SK-N-SH treated with all-trans-retinoic acid at 6 μM for 48 hours (cell line): ENCODE data around the gene CNIH1.

Experiments
- ATAC-seq: fragments of 200-7000 bp; cut with Tn5 transposase; 3 replicates; pipeline ENCODE4 v1.9.1; 2020; ENCODE audit warnings: mild to moderate bottlenecking, moderate library complexity
- ARNTL ChIP-seq: fragments of 450-650 bp; formaldehyde crosslinking; IDR thresholded peaks from 2 replicates; pipeline ENCODE4 v1.5.0; 2020; ENCODE audit warnings: low read depth, mild to moderate bottlenecking, moderate library complexity, borderline replicate concordance
- CSRNP3 ChIP-seq: fragments of 250-450 bp; sonication (Bioruptor Pico); IDR thresholded peaks from 2 replicates; pipeline ENCODE4 v1.5.1; 2021; ENCODE audit warnings: mild to moderate bottlenecking, moderate library complexity
- GLIS3 ChIP-seq: fragments of 250-450 bp; sonication (Bioruptor Pico); IDR thresholded peaks from 2 replicates; pipeline ENCODE4 v1.5.0; 2020; ENCODE audit warnings: mild to moderate bottlenecking, moderate library complexity
- ISL1 ChIP-seq: fragments of 250-450 bp; sonication (Bioruptor Pico); IDR thresholded peaks from 2 replicates; pipeline ENCODE4 v2.1.2; 2022; ENCODE audit warnings: mild to moderate bottlenecking, moderate library complexity
- OSR1 ChIP-seq: fragments of 250-450 bp; sonication (Bioruptor Pico); IDR thresholded peaks from 2 replicates; pipeline ENCODE4 v1.8.0; 2022; ENCODE audit warnings: moderate library complexity, mild to moderate bottlenecking, inconsistent platforms
- POU6F1 ChIP-seq: fragments of 250-450 bp; sonication (Bioruptor Pico); IDR thresholded peaks from 2 replicates; pipeline ENCODE4 v1.8.0; 2021; ENCODE audit warnings: low read depth, mild to moderate bottlenecking, moderate library complexity, borderline replicate concordance
- PPARA ChIP-seq: fragments of 250-450 bp; sonication (Bioruptor Pico); IDR thresholded peaks from 2 replicates; pipeline ENCODE4 v1.5.0; 2020; ENCODE audit warnings: mild to moderate bottlenecking, borderline replicate concordance
- RARB ChIP-seq: fragments of 250-450 bp; sonication (Bioruptor Pico); IDR thresholded peaks from 2 replicates; pipeline ENCODE4 v1.8.0; 2021; ENCODE audit warnings: mild to moderate bottlenecking, moderate library complexity
- SNAI2 ChIP-seq: fragments of 250-450 bp; sonication (Bioruptor Pico); IDR thresholded peaks from 2 replicates; pipeline ENCODE4 v1.5.0; 2020; ENCODE audit warnings: mild to moderate bottlenecking, moderate library complexity
- TCF4 ChIP-seq: fragments of 250-450 bp; sonication (Bioruptor Pico); IDR thresholded peaks from 2 replicates; pipeline ENCODE4 v1.8.0; 2021; ENCODE audit warnings: mild to moderate bottlenecking, moderate library complexity, borderline replicate concordance
- TOX ChIP-seq: fragments of 250-450 bp; sonication (Bioruptor Pico); IDR thresholded peaks from 2 replicates; pipeline ENCODE4 v1.8.0; 2021; ENCODE audit warnings: mild to moderate bottlenecking, moderate library complexity, borderline replicate concordance
- ZC3H10 ChIP-seq: fragments of 250-450 bp; sonication (Bioruptor Pico); IDR thresholded peaks from 2 replicates; pipeline ENCODE4 v1.5.1; 2021; ENCODE audit warnings: mild to moderate bottlenecking, moderate library complexity
- ZFP3 ChIP-seq: fragments of 250-450 bp; sonication (Bioruptor Pico); IDR thresholded peaks from 2 replicates; pipeline ENCODE4 v1.5.0; 2020; ENCODE audit warnings: mild to moderate bottlenecking, moderate library complexity
- ZFP30 ChIP-seq: fragments of 450-650 bp; formaldehyde crosslinking; IDR thresholded peaks from 2 replicates; pipeline ENCODE4 v1.5.0; 2022; ENCODE audit warnings: mild to moderate bottlenecking, moderate library complexity
- ZNF565 ChIP-seq: fragments of 450-650 bp; formaldehyde crosslinking; conservative IDR thresholded peaks from 2 replicates; pipeline ENCODE4 v1.5.0; 2020; ENCODE audit warnings: low read depth, mild to moderate bottlenecking, moderate library complexity
- ZNF70 ChIP-seq: fragments of 450-650 bp; formaldehyde crosslinking; IDR thresholded peaks from 2 replicates; pipeline ENCODE4 v1.5.0; 2020; ENCODE audit warnings: mild to moderate bottlenecking, moderate library complexity
- ZNF8 ChIP-seq: fragments of 450-650 bp; formaldehyde crosslinking; IDR thresholded peaks from 2 replicates; pipeline ENCODE4 v1.5.0; 2020; ENCODE audit warnings: mild to moderate bottlenecking, moderate library complexity
- TF ChIP-seq, protein P1 (sequence below): fragments of 250-450 bp; sonication (Bioruptor Pico); IDR thresholded peaks from 2 replicates; pipeline ENCODE4 v1.8.0; 2020; ENCODE audit warnings: mild to moderate bottlenecking, moderate library complexity, borderline replicate concordance
- TF ChIP-seq, protein P2 (sequence below): fragments of 250-450 bp; sonication (Bioruptor Pico); IDR thresholded peaks from 2 replicates; pipeline ENCODE4 v1.5.0; 2020; ENCODE audit warnings: mild to moderate bottlenecking, moderate library complexity
- TF ChIP-seq, protein P3 (sequence below): fragments of 250-450 bp; sonication (Bioruptor Pico); IDR thresholded peaks from 2 replicates; pipeline ENCODE4 v1.5.1; 2020; ENCODE audit warnings: low read depth, mild to moderate bottlenecking, moderate library complexity

Gene CNIH1

GRCh38 chr14:54451961-54452360 lies 10.8 kb upstream of the CNIH1 start (continued):
- no peak for TF ChIP-seq ZFP30 (CRISPR knock-in tag)
- TF ChIP-seq RARB (CRISPR knock-in tag), result no peak
- no peak for TF ChIP-seq ZC3H10 (CRISPR knock-in tag)
- no peak for TF ChIP-seq POU6F1 (CRISPR knock-in tag)

- TF ChIP-seq TOX, result no peak
- TF ChIP-seq, protein P1, sequence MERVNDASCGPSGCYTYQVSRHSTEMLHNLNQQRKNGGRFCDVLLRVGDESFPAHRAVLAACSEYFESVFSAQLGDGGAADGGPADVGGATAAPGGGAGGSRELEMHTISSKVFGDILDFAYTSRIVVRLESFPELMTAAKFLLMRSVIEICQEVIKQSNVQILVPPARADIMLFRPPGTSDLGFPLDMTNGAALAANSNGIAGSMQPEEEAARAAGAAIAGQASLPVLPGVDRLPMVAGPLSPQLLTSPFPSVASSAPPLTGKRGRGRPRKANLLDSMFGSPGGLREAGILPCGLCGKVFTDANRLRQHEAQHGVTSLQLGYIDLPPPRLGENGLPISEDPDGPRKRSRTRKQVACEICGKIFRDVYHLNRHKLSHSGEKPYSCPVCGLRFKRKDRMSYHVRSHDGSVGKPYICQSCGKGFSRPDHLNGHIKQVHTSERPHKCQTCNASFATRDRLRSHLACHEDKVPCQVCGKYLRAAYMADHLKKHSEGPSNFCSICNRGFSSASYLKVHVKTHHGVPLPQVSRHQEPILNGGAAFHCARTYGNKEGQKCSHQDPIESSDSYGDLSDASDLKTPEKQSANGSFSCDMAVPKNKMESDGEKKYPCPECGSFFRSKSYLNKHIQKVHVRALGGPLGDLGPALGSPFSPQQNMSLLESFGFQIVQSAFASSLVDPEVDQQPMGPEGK (CRISPR knock-in tag), result no peak
- TF ChIP-seq TCF4 (CRISPR knock-in tag), result no peak
- TF ChIP-seq ZFP30 (CRISPR knock-in tag), result no peak
- no peak for TF ChIP-seq POU6F1 (CRISPR knock-in tag)
- TF ChIP-seq ZC3H10 (CRISPR knock-in tag), result no peak
- TF ChIP-seq, protein P2, sequence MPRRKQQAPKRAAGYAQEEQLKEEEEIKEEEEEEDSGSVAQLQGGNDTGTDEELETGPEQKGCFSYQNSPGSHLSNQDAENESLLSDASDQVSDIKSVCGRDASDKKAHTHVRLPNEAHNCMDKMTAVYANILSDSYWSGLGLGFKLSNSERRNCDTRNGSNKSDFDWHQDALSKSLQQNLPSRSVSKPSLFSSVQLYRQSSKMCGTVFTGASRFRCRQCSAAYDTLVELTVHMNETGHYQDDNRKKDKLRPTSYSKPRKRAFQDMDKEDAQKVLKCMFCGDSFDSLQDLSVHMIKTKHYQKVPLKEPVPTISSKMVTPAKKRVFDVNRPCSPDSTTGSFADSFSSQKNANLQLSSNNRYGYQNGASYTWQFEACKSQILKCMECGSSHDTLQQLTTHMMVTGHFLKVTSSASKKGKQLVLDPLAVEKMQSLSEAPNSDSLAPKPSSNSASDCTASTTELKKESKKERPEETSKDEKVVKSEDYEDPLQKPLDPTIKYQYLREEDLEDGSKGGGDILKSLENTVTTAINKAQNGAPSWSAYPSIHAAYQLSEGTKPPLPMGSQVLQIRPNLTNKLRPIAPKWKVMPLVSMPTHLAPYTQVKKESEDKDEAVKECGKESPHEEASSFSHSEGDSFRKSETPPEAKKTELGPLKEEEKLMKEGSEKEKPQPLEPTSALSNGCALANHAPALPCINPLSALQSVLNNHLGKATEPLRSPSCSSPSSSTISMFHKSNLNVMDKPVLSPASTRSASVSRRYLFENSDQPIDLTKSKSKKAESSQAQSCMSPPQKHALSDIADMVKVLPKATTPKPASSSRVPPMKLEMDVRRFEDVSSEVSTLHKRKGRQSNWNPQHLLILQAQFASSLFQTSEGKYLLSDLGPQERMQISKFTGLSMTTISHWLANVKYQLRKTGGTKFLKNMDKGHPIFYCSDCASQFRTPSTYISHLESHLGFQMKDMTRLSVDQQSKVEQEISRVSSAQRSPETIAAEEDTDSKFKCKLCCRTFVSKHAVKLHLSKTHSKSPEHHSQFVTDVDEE (CRISPR knock-in tag), result no peak
- TF ChIP-seq, protein P3, sequence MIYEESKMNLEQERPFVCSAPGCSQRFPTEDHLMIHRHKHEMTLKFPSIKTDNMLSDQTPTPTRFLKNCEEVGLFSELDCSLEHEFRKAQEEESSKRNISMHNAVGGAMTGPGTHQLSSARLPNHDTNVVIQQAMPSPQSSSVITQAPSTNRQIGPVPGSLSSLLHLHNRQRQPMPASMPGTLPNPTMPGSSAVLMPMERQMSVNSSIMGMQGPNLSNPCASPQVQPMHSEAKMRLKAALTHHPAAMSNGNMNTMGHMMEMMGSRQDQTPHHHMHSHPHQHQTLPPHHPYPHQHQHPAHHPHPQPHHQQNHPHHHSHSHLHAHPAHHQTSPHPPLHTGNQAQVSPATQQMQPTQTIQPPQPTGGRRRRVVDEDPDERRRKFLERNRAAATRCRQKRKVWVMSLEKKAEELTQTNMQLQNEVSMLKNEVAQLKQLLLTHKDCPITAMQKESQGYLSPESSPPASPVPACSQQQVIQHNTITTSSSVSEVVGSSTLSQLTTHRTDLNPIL (CRISPR knock-in tag), result no peak
- TF ChIP-seq ISL1 (CRISPR knock-in tag), result no peak
- no peak for TF ChIP-seq ZFP3
- no peak for TF ChIP-seq OSR1 (CRISPR knock-in tag)
- TF ChIP-seq CSRNP3, result no peak
- no peak for TF ChIP-seq ZNF8 (CRISPR knock-in tag)
- no peak for TF ChIP-seq PPARA (CRISPR knock-in tag)
- TF ChIP-seq SNAI2, result no peak
- ATAC-seq, result 0 out of 3 replicates have a peak, but pooled peaks have one; percentile 13
Measured at GRCh38 chr14:54451121-54451601, 10.0 kb upstream of the CNIH1 start.

DNA sequence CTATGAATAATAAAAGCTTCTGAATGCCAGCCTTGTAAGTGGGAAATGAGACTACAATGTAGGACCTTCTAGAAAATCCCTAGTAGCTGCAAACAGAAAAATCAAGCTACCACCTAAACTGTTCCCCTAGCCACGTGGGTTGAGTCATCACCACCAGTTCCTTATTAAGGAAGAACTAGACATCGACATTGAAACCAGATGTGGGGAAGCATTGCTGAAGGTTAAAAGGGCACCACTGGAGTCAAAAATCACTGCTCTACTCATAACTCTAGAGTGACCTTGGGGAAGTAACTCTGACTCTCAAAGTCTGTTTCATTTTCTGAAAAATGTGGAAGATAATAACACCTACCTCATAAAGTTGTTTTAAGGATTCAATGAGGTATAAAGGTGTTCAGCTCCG lies 9.4 kb upstream of the CNIH1 start:
- ATAC-seq, result peak; percentile 82
- TF ChIP-seq ZC3H10 (CRISPR knock-in tag) (no peak), ZNF565 (CRISPR knock-in tag) (no peak), GLIS3 (no peak), POU6F1 (CRISPR knock-in tag) (no peak), TCF4 (CRISPR knock-in tag) (no peak), ZNF70 (CRISPR knock-in tag) (no peak), ARNTL (CRISPR knock-in tag) (no peak), ISL1 (CRISPR knock-in tag) (no peak), ZNF8 (CRISPR knock-in tag) (no peak), SNAI2 (no peak)
- TF ChIP-seq, protein P3 (CRISPR knock-in tag), result no peak
- TF ChIP-seq, protein P1 (CRISPR knock-in tag), result no peak
